ENCODE results near the gene BRIX1.

DNA sequence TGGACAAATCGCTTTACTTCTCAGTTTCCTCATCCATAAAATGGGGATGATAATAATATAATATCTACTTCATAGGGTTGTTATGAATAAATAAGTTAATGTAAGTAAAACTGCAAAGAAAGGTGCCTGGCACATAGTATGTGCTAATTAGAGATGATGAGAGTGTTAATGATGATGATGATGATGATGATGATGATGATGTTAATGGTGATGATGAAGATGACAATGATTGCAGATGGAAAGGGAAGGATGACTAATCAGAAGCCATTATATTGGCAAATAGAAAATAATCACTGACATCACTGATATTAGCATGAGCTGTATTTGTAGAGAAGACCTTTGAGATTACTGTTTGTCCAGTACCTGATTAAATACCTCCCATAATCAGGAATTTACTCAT is 20.8 kb upstream of the BRIX1 start:
- TF ChIP-seq, protein P1, sequence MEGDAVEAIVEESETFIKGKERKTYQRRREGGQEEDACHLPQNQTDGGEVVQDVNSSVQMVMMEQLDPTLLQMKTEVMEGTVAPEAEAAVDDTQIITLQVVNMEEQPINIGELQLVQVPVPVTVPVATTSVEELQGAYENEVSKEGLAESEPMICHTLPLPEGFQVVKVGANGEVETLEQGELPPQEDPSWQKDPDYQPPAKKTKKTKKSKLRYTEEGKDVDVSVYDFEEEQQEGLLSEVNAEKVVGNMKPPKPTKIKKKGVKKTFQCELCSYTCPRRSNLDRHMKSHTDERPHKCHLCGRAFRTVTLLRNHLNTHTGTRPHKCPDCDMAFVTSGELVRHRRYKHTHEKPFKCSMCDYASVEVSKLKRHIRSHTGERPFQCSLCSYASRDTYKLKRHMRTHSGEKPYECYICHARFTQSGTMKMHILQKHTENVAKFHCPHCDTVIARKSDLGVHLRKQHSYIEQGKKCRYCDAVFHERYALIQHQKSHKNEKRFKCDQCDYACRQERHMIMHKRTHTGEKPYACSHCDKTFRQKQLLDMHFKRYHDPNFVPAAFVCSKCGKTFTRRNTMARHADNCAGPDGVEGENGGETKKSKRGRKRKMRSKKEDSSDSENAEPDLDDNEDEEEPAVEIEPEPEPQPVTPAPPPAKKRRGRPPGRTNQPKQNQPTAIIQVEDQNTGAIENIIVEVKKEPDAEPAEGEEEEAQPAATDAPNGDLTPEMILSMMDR (IDR thresholded peaks at IDR 0.05 in 2 of 3, conservative IDR thresholded peaks at IDR 0.05 in 1 of 3; ENCODE audit: insufficient read depth in 2 of 3, low read depth in 1 of 3, low read length in 3 of 3), result no peak
- no peak for TF ChIP-seq POLR2AphosphoS5 (IDR thresholded peaks at IDR 0.05; ENCODE audit: control insufficient read depth, insufficient read depth, low read depth, low read length)

Measured in K562 (cell line).